Naive thymus-derived CD4-positive, alpha-beta T cell (primary cell): ENCODE measurements around the gene ENOX2. TPM values are rescaled to one million over a fixed set of nuclear protein-coding genes. Genes with fewer than 3 reads are reported as not detected.

Source experiments
- ATAC-seq: fragments of 150-1000 bp; cut with Tn5 transposase; 2 replicates; pipeline ENCODE4 v1.10.0; 2021; ENCODE audit warnings: mild to moderate bottlenecking, moderate library complexity
- CTCF ChIA-PET: fragments of 350-600 bp; sonication (Branson Sonifier 250); formaldehyde crosslinking; loops from one replicate; lab custom pipeline; 2021; ENCODE audit warnings: antibody characterized with exemption; lab: Charles Lee
- POLR2A ChIA-PET: fragments of 350-600 bp; sonication (Branson Sonifier 250); formaldehyde crosslinking; loops from one replicate; lab custom pipeline; 2021; ENCODE audit warnings: antibody characterized with exemption, inconsistent platforms; lab: Charles Lee
- DNase-seq, 9 donors: peaks; one replicate each; pipeline versions ENCODE4 v3.0.0 to v3.0.0-alpha.2; 2020 to 2022; ENCODE audit warnings: mixed read lengths in 1 of 9
- H3K27ac ChIP-seq: one replicate; pipeline ENCODE4 v1.7.0; 2013; ENCODE audit warnings: mild to moderate bottlenecking, low read depth, low read length, moderate library complexity
- H3K27me3 ChIP-seq, 2 donors: one replicate each; pipeline ENCODE4 v1.7.0; 2013; ENCODE audit warnings: low read length in 2 of 2, mild to moderate bottlenecking in 2 of 2, moderate library complexity in 2 of 2; ENCODE audit not compliant: control insufficient read depth in 2 of 2, insufficient read depth in 2 of 2
- H3K36me3 ChIP-seq, 3 experiments: 1 replicate in 2 of 3; 2 replicates in 1 of 3; pipeline ENCODE4 v1.7.0; 2013; ENCODE audit warnings: low read length in 3 of 3, mild to moderate bottlenecking in 3 of 3, moderate library complexity in 1 of 3; ENCODE audit not compliant: insufficient read depth in 3 of 3, control insufficient read depth in 2 of 3
- H3K4me1 ChIP-seq, 2 donors: one replicate each; pipeline ENCODE4 v1.7.0; 2013; ENCODE audit warnings: low read length in 2 of 2, mild to moderate bottlenecking in 2 of 2, moderate library complexity in 1 of 2; ENCODE audit not compliant: control insufficient read depth in 2 of 2, insufficient read depth in 2 of 2
- H3K4me3 ChIP-seq: 2 replicates; pipeline ENCODE4 v1.7.0; 2013; ENCODE audit warnings: mild to moderate bottlenecking, low read length
- H3K9me3 ChIP-seq, 3 experiments: 1 replicate in 2 of 3; 2 replicates in 1 of 3; pipeline ENCODE4 v1.7.0; 2013; ENCODE audit warnings: low read length in 3 of 3; ENCODE audit not compliant: control insufficient read depth in 2 of 3
- H3K27ac Mint-ChIP-seq, 9 donors: one replicate each; pipeline ENCODE4 v1.8.0; 2020 to 2022; ENCODE audit warnings: mixed read lengths in 9 of 9, mild to moderate bottlenecking in 8 of 9, moderate library complexity in 5 of 9, inconsistent platforms in 2 of 9
- H3K27me3 Mint-ChIP-seq, 5 donors: one replicate each; pipeline ENCODE4 v1.8.0; 2021 to 2022; ENCODE audit warnings: mixed read lengths in 5 of 5, mild to moderate bottlenecking in 1 of 5
- H3K36me3 Mint-ChIP-seq, 5 donors: one replicate each; pipeline ENCODE4 v1.8.0; 2020 to 2022; ENCODE audit warnings: mixed read lengths in 5 of 5, mild to moderate bottlenecking in 3 of 5, inconsistent platforms in 1 of 5
- H3K4me1 Mint-ChIP-seq, 7 donors: one replicate each; pipeline ENCODE4 v1.8.0; 2020 to 2022; ENCODE audit warnings: mixed read lengths in 7 of 7, mild to moderate bottlenecking in 3 of 7, inconsistent platforms in 1 of 7
- H3K4me3 Mint-ChIP-seq, 10 donors: one replicate each; pipeline ENCODE4 v1.8.0; 2020 to 2022; ENCODE audit warnings: mild to moderate bottlenecking in 10 of 10, mixed read lengths in 10 of 10, moderate library complexity in 6 of 10, inconsistent platforms in 2 of 10
- H3K9me3 Mint-ChIP-seq, 11 donors: one replicate each; pipeline ENCODE4 v1.8.0; 2020 to 2022; ENCODE audit warnings: mixed read lengths in 11 of 11, mild to moderate bottlenecking in 4 of 11, inconsistent platforms in 1 of 11, moderate library complexity in 1 of 11
- intact Hi-C, 2 donors: fragments of 100-400 bp; cut with micrococcal nuclease; formaldehyde crosslinking; loops; one replicate each; pipeline ENCODE4 v1.15.1; 2023
- polyA plus RNA-seq, 2 donors: library from polyadenylated mRNA; unstranded; fragments of 300-500 nt; fragmentation: Illumina TruSeq; gene quantifications; one replicate each; pipeline ENCODE4 v1.2.3, GENCODE V29; 2021
- total RNA-seq, 6 experiments: library from RNA in 5 of 6; stranded (reverse) in 5 of 6; gene quantifications; 1 replicate in 5 of 6; 2 replicates in 1 of 6; pipeline ENCODE4 v1.2.3 and lab custom pipeline; 2021 to 2026

Gene ENOX2
- total and polyA plus RNA-seq, 7 experiments from 2014 or later: 10.3 to 24.0 (median 13.0) TPM

GRCh38 chrX:130758072-130758471, 144.9 kb downstream of the ENOX2 start:
- Histone ChIP-seq H3K9me3 (no peaks in the 10 kb centered on the region), H3K27ac (no peak overlapping the region), H3K4me3 (no peak overlapping the region), H3K4me1 (no peaks in the 10 kb centered on the region), H3K27me3 (no peaks in the 10 kb centered on the region), H3K36me3 (no peaks in the 10 kb centered on the region)
- ATAC-seq (no peak), DNase-seq (no peak)
- Mint-ChIP-seq H3K4me1 (no peaks in the 10 kb centered on the region), H3K27ac (no peak overlapping the region), H3K9me3 (peaks cover 0 to 7% (median 0%) of the 10 kb centered on the region in 11 donors), H3K36me3 (peaks cover 0 to 24% (median 4%) of the 10 kb centered on the region in 5 donors), H3K27me3 (no peaks in the 10 kb centered on the region), H3K4me3 (no peak overlapping the region)
- ChIA-PET CTCF (no interaction called here), POLR2A (no interaction called here)
- intact Hi-C loops: no loop called here

- intact Hi-C loops: no loop called here
- ATAC-seq (no peak), DNase-seq (no peak)
- Histone ChIP-seq H3K9me3 (no peaks in the 10 kb centered on the region), H3K27ac (no peak overlapping the region), H3K4me3 (no peak overlapping the region), H3K27me3 (no peaks in the 10 kb centered on the region), H3K4me1 (no peaks in the 10 kb centered on the region), H3K36me3 (no peaks in the 10 kb centered on the region)
- no peaks in the 10 kb centered on the region for H3K27me3 Mint-ChIP-seq
- ChIA-PET CTCF (no interaction called here), POLR2A (no interaction called here)
- H3K4me1 Mint-ChIP-seq: no peaks in the 10 kb centered on the region
- peaks cover 0 to 7% (median 0%) of the 10 kb centered on the region in 11 donors for H3K9me3 Mint-ChIP-seq
- H3K4me3 Mint-ChIP-seq: no peak overlapping the region
- H3K27ac Mint-ChIP-seq: no peak overlapping the region
- H3K36me3 Mint-ChIP-seq: peaks cover 0 to 19% (median 4%) of the 10 kb centered on the region in 5 donors
These were observed 146.8 kb downstream of the ENOX2 start for GRCh38 chrX:130756233-130756632.

- ChIA-PET CTCF (no interaction called here), POLR2A (no interaction called here)
- Mint-ChIP-seq H3K9me3 (peaks cover 0 to 7% (median 0%) of the 10 kb centered on the region in 11 donors), H3K27me3 (no peaks in the 10 kb centered on the region), H3K36me3 (peaks cover 0 to 16% (median 4%) of the 10 kb centered on the region in 5 donors), H3K27ac (no peak overlapping the region), H3K4me1 (no peaks in the 10 kb centered on the region), H3K4me3 (no peak overlapping the region)
- no peaks in the 10 kb centered on the region for H3K4me1 ChIP-seq
- intact Hi-C loops: no loop called here
- H3K4me3 ChIP-seq: no peak overlapping the region
- no peak for DNase-seq
- H3K36me3 ChIP-seq: no peaks in the 10 kb centered on the region
- ATAC-seq: no peak
- H3K9me3 ChIP-seq: no peaks in the 10 kb centered on the region
- H3K27ac ChIP-seq: no peak overlapping the region
- no peaks in the 10 kb centered on the region for H3K27me3 ChIP-seq
These were observed 148.7 kb downstream of the ENOX2 start for GRCh38 chrX:130754353-130754752.

- ChIA-PET CTCF (no interaction called here), POLR2A (no interaction called here)
- Mint-ChIP-seq H3K27ac (no peak overlapping the region), H3K27me3 (no peaks in the 10 kb centered on the region), H3K9me3 (no peaks in the 10 kb centered on the region), H3K4me1 (no peaks in the 10 kb centered on the region), H3K4me3 (no peak overlapping the region), H3K36me3 (peaks cover 0 to 9% (median 0%) of the 10 kb centered on the region in 5 donors)
- intact Hi-C loops: no loop called here
- Histone ChIP-seq H3K4me1 (no peaks in the 10 kb centered on the region), H3K27ac (no peak overlapping the region), H3K9me3 (no peaks in the 10 kb centered on the region), H3K4me3 (no peak overlapping the region), H3K27me3 (no peaks in the 10 kb centered on the region), H3K36me3 (no peaks in the 10 kb centered on the region)
- no peak for DNase-seq
- ATAC-seq: no peak
These were observed 156.2 kb downstream of the ENOX2 start for GRCh38 chrX:130746709-130747342.

DNA sequence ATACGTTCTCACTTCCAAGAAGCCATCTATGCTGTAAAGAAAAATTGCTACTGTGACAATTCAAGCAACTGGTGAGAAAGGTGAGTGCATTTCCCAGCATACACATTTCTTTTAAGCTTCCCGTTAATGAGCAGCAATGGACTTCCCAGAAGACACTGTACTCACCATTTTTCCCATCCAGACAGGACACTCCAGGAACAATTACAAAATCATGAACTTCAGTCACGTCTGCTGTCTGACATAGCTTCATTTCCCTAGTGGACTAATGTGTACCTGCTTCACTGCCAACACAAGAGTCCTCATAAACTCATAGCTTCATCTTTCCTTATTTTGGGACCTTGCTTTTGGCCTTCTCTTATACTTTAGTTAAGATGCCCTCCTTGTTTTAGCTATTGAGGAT, 156.9 kb downstream of the ENOX2 start:
- no peak overlapping the region for H3K27ac ChIP-seq
- ATAC-seq: no peak
- Mint-ChIP-seq H3K4me1 (peaks cover 0 to 3% (median 0%) of the 10 kb centered on the region in 7 donors), H3K36me3 (peaks cover 0 to 14% (median 0%) of the 10 kb centered on the region in 5 donors), H3K27ac (no peak overlapping the region), H3K27me3 (no peaks in the 10 kb centered on the region), H3K9me3 (no peaks in the 10 kb centered on the region), H3K4me3 (no peak overlapping the region)
- H3K4me1 ChIP-seq: no peaks in the 10 kb centered on the region
- ChIA-PET CTCF (no interaction called here), POLR2A (no interaction called here)
- no peak for DNase-seq
- H3K36me3 ChIP-seq: no peaks in the 10 kb centered on the region
- no peak overlapping the region for H3K4me3 ChIP-seq
- intact Hi-C loops: no loop called here
- H3K9me3 ChIP-seq: no peaks in the 10 kb centered on the region
- no peaks in the 10 kb centered on the region for H3K27me3 ChIP-seq

DNA sequence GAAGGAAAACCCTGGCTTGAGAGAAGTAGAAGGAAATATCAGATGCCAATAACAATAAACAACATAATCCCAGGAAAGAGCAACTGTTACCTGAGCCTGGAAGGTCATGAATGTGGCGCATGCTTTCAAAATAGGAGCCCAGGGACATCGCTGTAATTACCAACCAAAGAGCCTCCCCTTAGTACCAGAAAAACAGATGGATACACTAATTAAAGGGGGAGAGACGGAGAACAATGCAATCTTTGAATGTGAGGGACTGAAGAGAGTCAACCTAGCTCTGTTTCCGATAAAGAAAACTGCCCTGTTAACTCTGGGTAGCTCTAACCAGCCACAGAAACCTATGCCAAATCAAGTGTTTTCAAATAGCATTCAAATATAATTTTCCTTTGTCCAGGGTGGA, 161.4 kb downstream of the ENOX2 start:
- DNase-seq (no peak), ATAC-seq (no peak)
- Mint-ChIP-seq H3K36me3 (peaks cover 0 to 14% (median 0%) of the 10 kb centered on the region in 5 donors), H3K9me3 (peaks cover 0 to 2% (median 0%) of the 10 kb centered on the region in 11 donors), H3K27me3 (no peaks in the 10 kb centered on the region), H3K4me3 (no peak overlapping the region), H3K27ac (no peak overlapping the region), H3K4me1 (peaks cover 0 to 5% (median 0%) of the 10 kb centered on the region in 7 donors)
- H3K27me3 ChIP-seq: no peaks in the 10 kb centered on the region
- ChIA-PET CTCF (no interaction called here), POLR2A (no interaction called here)
- no peak overlapping the region for H3K27ac ChIP-seq
- H3K36me3 ChIP-seq: no peaks in the 10 kb centered on the region
- H3K4me3 ChIP-seq: no peak overlapping the region
- intact Hi-C loops: no loop called here
- H3K4me1 ChIP-seq: no peaks in the 10 kb centered on the region
- H3K9me3 ChIP-seq: no peaks in the 10 kb centered on the region

DNA sequence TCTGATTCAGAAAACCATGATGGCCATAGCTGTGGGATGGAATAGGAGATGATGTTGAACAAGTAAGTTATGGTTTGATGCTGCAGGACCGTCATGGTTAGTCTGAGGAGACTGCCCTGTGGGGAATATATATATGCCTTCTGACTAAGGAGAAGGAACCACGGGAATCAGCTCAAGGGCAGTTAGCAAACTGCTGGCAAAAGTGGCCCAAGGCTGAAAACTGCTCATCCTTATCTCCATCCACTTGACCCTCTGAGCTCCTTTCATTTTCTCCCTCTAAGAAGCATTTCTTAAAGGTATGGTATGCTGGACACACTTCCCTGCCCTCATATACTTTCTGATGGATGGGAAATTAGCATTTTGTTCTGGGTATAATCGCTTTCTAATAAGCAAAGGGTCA, 161.9 kb downstream of the ENOX2 start:
- intact Hi-C loops: no loop called here
- peaks cover 0 to 2% (median 0%) of the 10 kb centered on the region in 11 donors for H3K9me3 Mint-ChIP-seq
- ATAC-seq (no peak), DNase-seq (no peak)
- POLR2A ChIA-PET: no interaction called here
- H3K4me3 ChIP-seq: no peak overlapping the region
- H3K9me3 ChIP-seq: no peaks in the 10 kb centered on the region
- peaks cover 0 to 5% (median 0%) of the 10 kb centered on the region in 7 donors for H3K4me1 Mint-ChIP-seq
- peaks cover 0 to 10% (median 0%) of the 10 kb centered on the region in 5 donors for H3K36me3 Mint-ChIP-seq
- no peak overlapping the region for H3K4me3 Mint-ChIP-seq
- H3K27me3 Mint-ChIP-seq: no peaks in the 10 kb centered on the region
- no peaks in the 10 kb centered on the region for H3K36me3 ChIP-seq
- no peaks in the 10 kb centered on the region for H3K27me3 ChIP-seq
- H3K27ac Mint-ChIP-seq: no peak overlapping the region
- no peaks in the 10 kb centered on the region for H3K4me1 ChIP-seq
- CTCF ChIA-PET: no interaction called here
- no peak overlapping the region for H3K27ac ChIP-seq
